LNCaP clone FGC (cell line): Measurements from ENCODE around the gene OSBPL8.
A peak's percentile ranks its signal among the peaks of the same experiment; 100 is the strongest.

Experiments
- DNase-seq: peaks from one replicate; pipeline ENCODE4 v3.0.0-alpha.2; 2011; ENCODE audit warnings: low read depth
- H3K4me3 ChIP-seq: 2 replicates; pipeline ENCODE4 v1.5.1; 2011; ENCODE audit warnings: mild to moderate bottlenecking, low read depth, low read length, control low read depth
- TF ChIP-seq, protein P1 (sequence below): IDR thresholded peaks from 2 replicates; pipeline ENCODE4 v1.5.1; 2012; ENCODE audit warnings: mild to moderate bottlenecking; ENCODE audit not compliant: control insufficient read depth, insufficient read depth; ENCODE audit errors: extremely low read depth

OSBPL8 gene

DNA sequence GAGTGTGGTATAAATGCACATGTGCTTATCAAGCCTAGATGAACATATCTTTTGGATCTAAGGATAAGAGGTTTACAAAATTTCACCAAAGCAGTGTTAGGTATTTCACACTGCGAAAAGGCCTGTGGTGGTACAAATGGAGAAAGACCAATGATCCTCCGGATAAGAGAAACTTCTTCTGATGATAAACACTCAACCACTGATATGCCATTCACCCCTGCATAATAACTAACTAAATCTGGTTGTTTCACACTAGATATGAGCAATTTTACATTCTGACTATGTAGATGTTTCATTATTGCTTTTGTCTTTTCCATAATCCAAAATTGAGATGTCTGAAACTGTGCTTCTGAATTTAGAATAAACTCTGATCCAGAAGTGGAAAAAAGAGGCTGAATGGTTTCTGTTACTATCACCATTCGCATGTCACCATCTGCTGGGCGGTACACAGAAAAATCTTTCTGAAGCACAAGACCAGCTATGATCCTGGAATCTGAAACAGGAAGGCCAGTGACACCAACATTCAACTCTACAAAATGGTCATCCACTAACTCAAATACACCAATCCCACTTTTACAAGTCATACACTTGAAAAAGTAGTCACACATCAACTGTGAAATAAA, 212.7 kb downstream of the OSBPL8 start:
- TF ChIP-seq, protein P1, sequence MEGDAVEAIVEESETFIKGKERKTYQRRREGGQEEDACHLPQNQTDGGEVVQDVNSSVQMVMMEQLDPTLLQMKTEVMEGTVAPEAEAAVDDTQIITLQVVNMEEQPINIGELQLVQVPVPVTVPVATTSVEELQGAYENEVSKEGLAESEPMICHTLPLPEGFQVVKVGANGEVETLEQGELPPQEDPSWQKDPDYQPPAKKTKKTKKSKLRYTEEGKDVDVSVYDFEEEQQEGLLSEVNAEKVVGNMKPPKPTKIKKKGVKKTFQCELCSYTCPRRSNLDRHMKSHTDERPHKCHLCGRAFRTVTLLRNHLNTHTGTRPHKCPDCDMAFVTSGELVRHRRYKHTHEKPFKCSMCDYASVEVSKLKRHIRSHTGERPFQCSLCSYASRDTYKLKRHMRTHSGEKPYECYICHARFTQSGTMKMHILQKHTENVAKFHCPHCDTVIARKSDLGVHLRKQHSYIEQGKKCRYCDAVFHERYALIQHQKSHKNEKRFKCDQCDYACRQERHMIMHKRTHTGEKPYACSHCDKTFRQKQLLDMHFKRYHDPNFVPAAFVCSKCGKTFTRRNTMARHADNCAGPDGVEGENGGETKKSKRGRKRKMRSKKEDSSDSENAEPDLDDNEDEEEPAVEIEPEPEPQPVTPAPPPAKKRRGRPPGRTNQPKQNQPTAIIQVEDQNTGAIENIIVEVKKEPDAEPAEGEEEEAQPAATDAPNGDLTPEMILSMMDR = peak; percentile 70
- H3K4me3 ChIP-seq = peak overlapping the region; percentile 74
- DNase-seq = peak; percentile 34

- TF ChIP-seq, protein P1 = no peak
- no peak overlapping the region for H3K4me3 ChIP-seq
- DNase-seq = no peak
Observed at GRCh38 chr12:76346236-76346635, 213.3 kb downstream of the OSBPL8 start.

GRCh38 chr12:76345569-76345968, 214.0 kb downstream of the OSBPL8 start:
- TF ChIP-seq, protein P1 = no peak
- H3K4me3 ChIP-seq = no peak overlapping the region

GRCh38 chr12:76341436-76342030, 218.0 kb downstream of the OSBPL8 start:
- TF ChIP-seq, protein P1 = no peak
- H3K4me3 ChIP-seq = no peak overlapping the region
- DNase-seq = no peak

More at GRCh38 chr12:76345569-76345968, 214.0 kb downstream of the OSBPL8 start:
- peak; percentile 13 for DNase-seq

- DNase-seq = no peak
- TF ChIP-seq, protein P1 = no peak
- H3K4me3 ChIP-seq = no peak overlapping the region
Observed at GRCh38 chr12:76340680-76341435, 218.7 kb downstream of the OSBPL8 start.

DNA sequence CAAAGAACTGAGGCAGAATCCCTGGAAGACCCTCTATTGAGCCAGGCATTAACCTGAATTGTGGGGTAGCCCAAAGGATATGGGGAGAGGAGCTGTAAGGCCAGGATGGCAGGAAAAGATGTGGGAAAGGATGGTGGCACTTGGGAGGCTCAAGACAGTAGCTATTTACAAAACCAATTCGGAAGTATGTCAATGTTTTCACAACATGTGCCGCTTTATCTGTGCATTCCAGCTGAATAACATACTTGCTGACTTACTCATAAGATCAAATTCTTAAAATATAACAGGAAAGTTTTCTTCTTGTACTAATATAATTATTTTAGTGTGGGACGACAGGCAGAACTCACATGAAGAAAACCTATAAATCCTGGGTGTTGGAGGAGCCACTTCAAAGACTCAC, 222.0 kb downstream of the OSBPL8 start:
- TF ChIP-seq, protein P1 = no peak
- DNase-seq = no peak

More for the DNA sequence above, 222.0 kb downstream of the OSBPL8 start:
- no peak overlapping the region for H3K4me3 ChIP-seq
